Smooth muscle cell (in vitro differentiated cells): Measurements from ENCODE around the gene MAGOH. TPM values are rescaled to one million over a fixed set of nuclear protein-coding genes. Genes with fewer than 3 reads are reported as not detected.
A peak's percentile ranks its signal among the peaks of the same experiment; 100 is the strongest.

Experiments
- DNase-seq: peaks from one replicate; lab custom pipeline; 2025; ENCODE audit not compliant: unreplicated experiment; lab: John Stamatoyannopoulos, UW
- H2AFZ ChIP-seq: fragments of 200-600 bp; sonication (generic); 2 replicates; pipeline ENCODE4 v1.6.0; 2016; ENCODE audit warnings: antibody characterized with exemption, low read depth, mild to moderate bottlenecking
- H3F3A ChIP-seq: fragments of 200-600 bp; sonication (generic); 2 replicates; pipeline ENCODE4 v1.6.0; 2017; ENCODE audit warnings: antibody characterized with exemption, low read depth
- H3K27ac ChIP-seq: fragments of 200-600 bp; sonication (generic); 2 replicates; pipeline ENCODE4 v1.5.1; 2016; ENCODE audit warnings: low read depth, mild to moderate bottlenecking
- H3K27me3 ChIP-seq: fragments of 200-600 bp; sonication (generic); 2 replicates; pipeline ENCODE4 v1.6.1; 2016; ENCODE audit warnings: low read depth, mild to moderate bottlenecking
- H3K36me3 ChIP-seq: fragments of 200-600 bp; sonication (generic); 2 replicates; pipeline ENCODE4 v1.5.1; 2016; ENCODE audit warnings: low read depth
- H3K4me1 ChIP-seq: fragments of 200-600 bp; sonication (generic); 2 replicates; pipeline ENCODE4 v1.5.1; 2016; ENCODE audit warnings: low read depth
- H3K4me2 ChIP-seq: fragments of 200-600 bp; sonication (generic); 2 replicates; pipeline ENCODE4 v1.6.0; 2016; ENCODE audit warnings: mild to moderate bottlenecking
- H3K4me3 ChIP-seq: fragments of 200-600 bp; sonication (generic); 2 replicates; pipeline ENCODE4 v1.5.1; 2016; ENCODE audit warnings: mild to moderate bottlenecking
- H3K79me2 ChIP-seq: fragments of 200-600 bp; sonication (generic); 2 replicates; pipeline ENCODE4 v1.6.0; 2016; ENCODE audit warnings: low read depth, mild to moderate bottlenecking
- H3K9ac ChIP-seq: fragments of 200-600 bp; sonication (generic); 2 replicates; pipeline ENCODE4 v1.6.0; 2016; ENCODE audit warnings: low read depth
- H3K9me3 ChIP-seq: fragments of 200-600 bp; sonication (generic); replicated peaks from 2 replicates; pipeline ENCODE4 v1.5.1; 2016; ENCODE audit warnings: low read depth
- H4K20me1 ChIP-seq: fragments of 200-600 bp; sonication (generic); 2 replicates; pipeline ENCODE4 v1.6.0; 2016; ENCODE audit warnings: low read depth
- WGBS: methylation state at CpG from one replicate; pipeline ENCODE4 v1.1.7; 2016; ENCODE audit warnings: low lambda C conversion rate; 5-methylcytosine and 5-hydroxymethylcytosine counted together
- polyA plus RNA-seq: library from polyadenylated mRNA; unstranded; fragments of >200 nt; fragmentation: Nextera tagmentation; extraction: Ambion mirVana; gene quantifications from 2 replicates; pipeline ENCODE4 v1.2.1, GENCODE V29; 2016
- total RNA-seq: library from RNA; depleted of rRNA; stranded (reverse); fragments of >200 nt; gene quantifications from 2 replicates; pipeline ENCODE4 v1.2.3, GENCODE V29; 2014
- TF ChIP-seq, protein P1 (sequence below): fragments of 200-600 bp; sonication (generic); IDR thresholded peaks from 2 replicates; pipeline ENCODE4 v1.5.1; 2017; ENCODE audit warnings: borderline replicate concordance, mild to moderate bottlenecking, antibody characterized with exemption; ENCODE audit not compliant: insufficient read depth, poor library complexity, severe bottlenecking

MAGOH gene
- total and polyA plus RNA-seq, 2 experiments from 2014 or later = 28.5 to 37.3 TPM

DNA sequence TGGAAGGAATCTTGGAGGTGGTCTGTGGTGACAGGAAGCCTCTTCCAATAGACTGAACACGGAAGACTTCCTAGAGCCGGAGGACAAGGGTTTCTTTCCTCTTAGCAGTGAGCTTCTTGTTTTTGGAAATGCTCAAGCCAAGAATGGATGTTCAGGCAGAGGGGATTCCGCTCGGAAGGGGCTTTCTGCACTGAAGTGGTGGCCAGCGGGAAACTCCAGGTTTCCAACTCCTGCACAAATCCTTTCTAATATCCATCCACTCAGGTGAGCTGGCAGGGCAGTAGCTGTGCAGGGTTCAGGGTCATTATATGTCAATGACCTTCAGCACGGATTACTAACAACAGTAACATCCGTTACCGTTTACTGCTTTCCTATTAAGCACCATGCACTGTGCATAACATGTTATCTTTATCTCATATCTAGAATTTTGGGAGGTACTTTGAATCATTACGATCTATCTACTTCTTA is 42.3 kb downstream of the MAGOH start:
- Histone ChIP-seq H3K36me3 (no peaks in the 10 kb centered on the region), H3K79me2 (no peaks in the 10 kb centered on the region), H3K9me3 (no peaks in the 10 kb centered on the region), H3K4me2 (peak overlapping the region; percentile 97), H3K27me3 (no peaks in the 10 kb centered on the region), H3K9ac (no peak overlapping the region), H3K4me3 (peak overlapping the region; percentile 81), H2AFZ (peak overlapping the region; percentile 74), H4K20me1 (no peaks in the 10 kb centered on the region), H3F3A (peaks cover 11% of the 10 kb centered on the region), H3K4me1 (peaks cover 14% of the 10 kb centered on the region), H3K27ac (no peak overlapping the region)
- 49% methylated on average over 9 of the region's 9 CpGs for WGBS
- TF ChIP-seq, protein P1, sequence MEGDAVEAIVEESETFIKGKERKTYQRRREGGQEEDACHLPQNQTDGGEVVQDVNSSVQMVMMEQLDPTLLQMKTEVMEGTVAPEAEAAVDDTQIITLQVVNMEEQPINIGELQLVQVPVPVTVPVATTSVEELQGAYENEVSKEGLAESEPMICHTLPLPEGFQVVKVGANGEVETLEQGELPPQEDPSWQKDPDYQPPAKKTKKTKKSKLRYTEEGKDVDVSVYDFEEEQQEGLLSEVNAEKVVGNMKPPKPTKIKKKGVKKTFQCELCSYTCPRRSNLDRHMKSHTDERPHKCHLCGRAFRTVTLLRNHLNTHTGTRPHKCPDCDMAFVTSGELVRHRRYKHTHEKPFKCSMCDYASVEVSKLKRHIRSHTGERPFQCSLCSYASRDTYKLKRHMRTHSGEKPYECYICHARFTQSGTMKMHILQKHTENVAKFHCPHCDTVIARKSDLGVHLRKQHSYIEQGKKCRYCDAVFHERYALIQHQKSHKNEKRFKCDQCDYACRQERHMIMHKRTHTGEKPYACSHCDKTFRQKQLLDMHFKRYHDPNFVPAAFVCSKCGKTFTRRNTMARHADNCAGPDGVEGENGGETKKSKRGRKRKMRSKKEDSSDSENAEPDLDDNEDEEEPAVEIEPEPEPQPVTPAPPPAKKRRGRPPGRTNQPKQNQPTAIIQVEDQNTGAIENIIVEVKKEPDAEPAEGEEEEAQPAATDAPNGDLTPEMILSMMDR = no peak
- DNase-seq = no peak

DNA sequence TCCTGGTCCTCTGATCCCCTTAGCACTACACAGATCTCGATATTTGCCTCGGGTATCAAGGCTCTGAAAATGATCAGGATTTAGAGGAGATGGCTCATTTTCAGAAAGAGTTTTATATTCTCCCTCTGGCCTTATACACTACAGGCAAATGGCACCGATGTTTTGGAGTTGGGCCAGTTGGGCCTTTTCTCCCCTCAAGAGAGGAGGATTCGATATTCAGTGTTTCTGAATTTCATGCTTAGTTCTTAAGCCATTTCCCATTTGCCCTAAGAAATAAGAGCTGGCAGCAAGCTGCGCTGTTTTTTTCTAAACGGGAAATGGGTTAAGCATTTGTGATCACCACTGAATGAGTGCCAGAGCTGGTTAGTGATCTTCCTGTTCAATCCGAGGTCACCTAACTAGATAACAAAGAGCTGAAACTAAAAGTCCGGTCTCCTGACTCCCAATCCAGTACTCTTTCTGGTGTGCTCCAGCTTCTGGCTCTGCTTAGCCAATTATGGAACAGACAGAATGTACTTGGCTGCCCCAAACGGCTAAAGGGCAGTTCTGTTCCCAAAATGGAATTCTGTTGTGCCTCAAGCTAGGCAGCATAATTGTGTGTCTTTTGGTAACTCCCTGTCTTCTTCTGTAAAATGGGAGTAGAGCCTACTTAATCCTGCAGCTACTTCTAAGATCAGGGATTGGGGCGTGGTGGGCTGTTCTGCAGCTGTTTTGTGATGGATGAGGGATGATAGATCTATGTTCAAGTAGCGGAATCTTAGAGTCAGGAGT is 42.9 kb downstream of the MAGOH start:
- peaks cover 14% of the 10 kb centered on the region for H3K4me1 ChIP-seq
- H3K27me3 ChIP-seq = no peaks in the 10 kb centered on the region
- no peak for DNase-seq
- no peak overlapping the region for H2AFZ ChIP-seq
- no peak overlapping the region for H3K27ac ChIP-seq
- H3K79me2 ChIP-seq = no peaks in the 10 kb centered on the region
- no peaks in the 10 kb centered on the region for H4K20me1 ChIP-seq
- no peak overlapping the region for H3K4me3 ChIP-seq
- no peaks in the 10 kb centered on the region for H3K36me3 ChIP-seq
- peaks cover 11% of the 10 kb centered on the region for H3F3A ChIP-seq
- WGBS = 92% methylated on average over 11 of the region's 11 CpGs
- TF ChIP-seq, protein P1 = no peak
- H3K4me2 ChIP-seq = no peak overlapping the region
- no peak overlapping the region for H3K9ac ChIP-seq
- no peaks in the 10 kb centered on the region for H3K9me3 ChIP-seq

DNA sequence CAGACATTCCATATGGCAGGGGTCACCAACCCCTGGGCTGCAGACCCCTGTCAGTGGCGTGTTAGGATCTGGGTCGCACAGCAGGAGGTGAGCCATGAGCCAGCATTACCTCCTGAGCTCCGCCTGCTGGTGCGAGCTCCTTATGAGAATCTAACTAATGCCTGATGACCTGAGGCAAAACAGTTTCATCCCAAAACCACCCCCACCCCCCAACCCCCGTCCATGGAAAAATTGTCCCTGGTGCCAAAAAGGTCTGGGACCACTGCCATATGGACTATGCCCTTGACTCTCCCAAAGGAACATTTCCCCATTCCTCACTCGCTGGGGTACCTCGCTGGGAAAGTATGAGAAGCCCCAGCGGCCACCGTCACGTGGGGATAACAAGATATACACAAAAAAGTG is 48.1 kb downstream of the MAGOH start:
- WGBS = 84% methylated on average over 10 of the region's 10 CpGs
- H3K9me3 ChIP-seq = no peaks in the 10 kb centered on the region

More for the DNA sequence above, 48.1 kb downstream of the MAGOH start:
- Histone ChIP-seq H3K4me3 (no peak overlapping the region), H3K4me1 (no peaks in the 10 kb centered on the region), H4K20me1 (no peaks in the 10 kb centered on the region), H3K4me2 (no peak overlapping the region), H3K36me3 (no peaks in the 10 kb centered on the region), H3F3A (no peaks in the 10 kb centered on the region), H3K27ac (no peak overlapping the region), H3K79me2 (no peaks in the 10 kb centered on the region), H2AFZ (no peak overlapping the region), H3K27me3 (no peaks in the 10 kb centered on the region), H3K9ac (no peak overlapping the region)
- no peak for DNase-seq
- TF ChIP-seq, protein P1 = no peak
